GM12865 (cell line): ENCODE results near the gene LMF2.

ENCODE experiments used
- DNase-seq: peaks from one replicate; pipeline ENCODE4 v3.0.0; 2010; ENCODE audit warnings: low read depth
- H3K4me3 ChIP-seq: 2 replicates; pipeline ENCODE4 v1.5.1; 2011; ENCODE audit warnings: mild to moderate bottlenecking, low read depth, low read length, control low read depth
- CTCF ChIP-seq: IDR thresholded peaks from 2 replicates; pipeline ENCODE4 v1.5.1; 2011; ENCODE audit warnings: low read length, control low read depth, low read depth, inconsistent platforms; ENCODE audit not compliant: insufficient read depth; ENCODE audit errors: missing control alignments

LMF2 gene

GRCh38 chr22:50487290-50488005, 20.1 kb downstream of the LMF2 start:
- no peak for TF ChIP-seq CTCF
- no peak for DNase-seq
- no peak overlapping the region for H3K4me3 ChIP-seq

GRCh38 chr22:50486561-50487289, 20.8 kb downstream of the LMF2 start, which contains the start of gene MIOX:
Gene MIOX (plus strand): TSS chr22:50486859. CDS start chr22:50486898, 39 bp downstream.
- no peak for DNase-seq
- no peak for TF ChIP-seq CTCF
- H3K4me3 ChIP-seq = no peak within 1 kb of the TSS

DNA sequence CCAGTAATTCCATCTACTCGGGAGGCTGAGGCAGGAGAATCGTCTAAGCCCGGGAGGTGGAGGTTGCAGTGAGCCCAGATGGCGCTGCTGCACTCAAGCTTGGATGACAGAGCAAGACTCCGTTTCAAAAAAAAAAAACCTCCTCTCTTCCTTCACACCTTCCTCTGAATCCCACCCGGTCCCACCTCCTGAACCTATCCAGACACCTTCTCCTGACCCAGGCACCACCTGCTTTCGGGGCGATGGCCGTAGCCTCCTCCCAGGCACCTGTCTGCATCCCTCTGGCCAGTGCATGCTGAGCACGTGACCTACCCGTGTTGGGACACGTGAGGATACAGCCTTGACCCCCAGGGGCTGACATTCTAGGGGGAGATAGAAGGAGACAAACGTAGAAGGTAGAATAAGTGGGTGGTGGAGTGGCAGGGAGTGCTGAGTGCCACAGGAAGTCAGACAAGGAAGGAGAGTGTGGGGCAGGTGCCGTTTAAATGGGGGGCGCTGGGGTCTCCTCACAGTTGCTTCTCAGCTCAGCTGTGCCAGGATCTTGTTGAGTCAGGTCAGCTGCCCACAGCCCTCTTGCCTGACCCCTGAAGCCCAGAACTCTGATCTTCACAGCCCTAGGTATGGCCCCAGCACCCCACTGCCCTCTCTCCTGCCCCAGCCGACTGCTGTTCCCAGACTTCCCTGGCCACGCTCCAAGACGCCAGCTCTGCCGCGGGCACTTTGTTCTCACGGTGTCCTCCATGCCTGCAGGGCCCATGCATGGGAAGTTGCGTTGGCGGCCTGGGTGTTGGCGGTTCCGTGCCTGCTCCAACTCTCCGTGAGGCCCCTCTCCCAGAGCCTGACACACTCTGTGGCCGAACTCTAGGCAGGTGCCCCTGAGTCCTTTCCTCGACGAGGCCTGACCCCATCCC, 22.0 kb downstream of the LMF2 start:
- H3K4me3 ChIP-seq = no peak overlapping the region
- DNase-seq = no peak
- no peak for TF ChIP-seq CTCF

DNA sequence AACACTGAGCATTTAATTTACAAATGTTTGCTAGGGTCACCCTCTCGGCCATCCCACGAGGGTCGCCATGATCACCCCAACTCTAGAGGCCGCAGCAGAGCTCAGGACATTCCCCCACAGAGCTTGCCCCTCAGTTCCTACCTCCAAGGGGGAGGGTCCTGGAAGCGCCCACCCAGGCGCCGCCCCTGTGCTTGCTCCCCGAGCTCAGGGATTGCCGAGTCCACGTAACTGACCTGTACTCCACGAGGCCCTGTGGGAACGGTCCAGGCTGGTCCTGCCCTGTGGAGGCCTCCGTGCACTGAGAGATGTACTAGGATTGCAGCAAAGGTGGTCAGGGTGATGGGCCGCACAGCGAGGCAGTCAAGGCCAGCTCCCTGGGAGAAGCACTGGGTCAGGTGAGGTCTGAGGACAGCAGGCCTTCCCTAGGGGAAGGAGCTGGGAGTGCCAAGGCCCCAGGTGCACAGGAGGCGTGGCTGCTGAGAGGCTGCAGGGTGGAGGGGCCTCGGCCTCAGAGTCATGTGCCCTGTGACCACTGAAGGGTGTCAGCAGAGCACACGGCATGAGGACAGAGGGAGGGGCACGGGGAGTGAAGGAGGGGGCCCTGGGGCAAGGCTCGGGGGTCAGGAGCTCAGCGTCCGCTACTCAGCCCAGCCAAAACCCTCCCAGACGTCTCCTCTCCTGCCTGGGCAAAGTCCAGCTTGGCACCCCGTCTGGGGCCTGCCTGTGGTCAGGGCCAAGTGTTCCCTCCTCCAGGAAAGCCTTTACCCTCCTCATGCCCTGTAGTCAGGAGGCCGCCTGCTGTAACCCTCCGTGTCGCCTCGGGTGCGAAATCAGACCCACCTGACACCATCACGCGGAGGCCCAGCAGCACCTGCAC, 23.3 kb downstream of the LMF2 start:
- no peak for DNase-seq
- TF ChIP-seq CTCF = no peak
- no peak overlapping the region for H3K4me3 ChIP-seq

DNA sequence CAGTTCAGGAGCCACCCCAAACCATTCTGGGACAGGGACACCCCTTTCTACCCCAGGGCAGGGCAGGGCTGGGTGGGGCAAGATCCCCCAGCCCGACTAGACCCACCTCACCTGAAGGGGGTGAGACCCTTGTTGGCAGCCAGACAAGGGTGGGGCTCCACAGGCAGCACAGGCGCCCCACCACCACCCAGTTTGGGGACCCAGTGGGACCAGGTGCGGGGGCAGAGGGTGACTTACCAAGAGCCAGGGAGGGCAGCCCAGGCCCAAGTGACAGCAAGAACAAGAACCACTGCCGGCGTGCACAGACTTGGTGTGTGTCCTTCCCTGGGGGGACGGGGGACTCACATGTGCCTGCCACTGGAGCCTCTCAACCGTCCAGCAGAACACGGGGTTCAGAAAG, 23.9 kb downstream of the LMF2 start:
- H3K4me3 ChIP-seq = no peak overlapping the region
- TF ChIP-seq CTCF = no peak
- DNase-seq = no peak

- no peak for DNase-seq
- H3K4me3 ChIP-seq = no peak overlapping the region
- no peak for TF ChIP-seq CTCF
Observed at GRCh38 chr22:50483106-50483505, 24.4 kb downstream of the LMF2 start.
